ENCODE data around the gene SLC37A1. TPM values are rescaled to one million over a fixed set of nuclear protein-coding genes. Genes with fewer than 3 reads are reported as not detected.
A peak's percentile ranks its signal among the peaks of the same experiment; 100 is the strongest.

Gene SLC37A1
- total and polyA plus RNA-seq, 9 of the 15 experiments (the other 6 are each of a cell fraction or from before 2014, with no cell fraction given): 0.06 to 3.4 (median 0.40) TPM

DNA sequence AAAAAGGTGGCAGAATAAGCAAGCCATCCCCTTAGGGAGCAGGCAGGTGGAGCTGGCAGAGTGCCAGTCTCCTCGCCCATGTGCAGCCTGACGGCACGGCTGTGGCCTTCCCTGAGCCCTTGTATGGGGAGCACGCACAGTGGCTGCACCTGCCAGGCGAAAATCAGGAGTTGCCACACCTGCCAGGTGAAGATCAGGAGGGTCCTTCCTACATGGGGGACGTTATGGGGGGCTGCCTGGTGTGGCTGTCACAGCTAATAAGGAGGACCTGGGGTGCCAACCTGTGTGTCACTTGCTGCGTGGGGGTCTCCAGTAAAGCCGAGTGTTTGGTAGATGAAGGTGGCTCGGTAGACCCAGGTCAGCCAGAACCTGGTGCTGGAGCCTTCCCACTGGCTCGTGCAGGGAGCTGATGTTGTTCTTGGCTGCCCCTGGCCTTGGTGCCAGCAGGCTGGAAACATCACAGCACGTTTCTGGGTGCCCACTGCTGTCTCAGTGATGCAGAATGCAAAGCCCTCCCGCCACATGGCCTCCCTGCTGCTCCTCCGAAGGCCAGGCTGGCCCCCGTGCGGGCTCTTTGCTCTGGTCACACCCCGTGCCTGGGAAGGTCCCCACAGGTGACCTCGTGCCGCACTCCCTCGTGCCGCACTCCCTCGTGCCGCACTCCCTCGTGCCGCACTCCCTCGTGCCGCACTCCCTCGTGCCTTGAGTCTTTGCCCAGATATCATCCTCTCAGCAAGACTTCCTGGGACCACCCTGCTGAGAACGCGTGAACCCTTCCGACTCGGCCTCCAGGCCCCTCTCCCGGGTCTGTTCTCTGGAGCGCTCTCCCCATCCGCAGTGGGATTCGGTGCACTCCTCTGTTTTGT lies 55.4 kb downstream of the SLC37A1 start (continued):
- peak; percentile 81 for TF ChIP-seq NFIC (IDR thresholded peaks at IDR 0.05)

DNA sequence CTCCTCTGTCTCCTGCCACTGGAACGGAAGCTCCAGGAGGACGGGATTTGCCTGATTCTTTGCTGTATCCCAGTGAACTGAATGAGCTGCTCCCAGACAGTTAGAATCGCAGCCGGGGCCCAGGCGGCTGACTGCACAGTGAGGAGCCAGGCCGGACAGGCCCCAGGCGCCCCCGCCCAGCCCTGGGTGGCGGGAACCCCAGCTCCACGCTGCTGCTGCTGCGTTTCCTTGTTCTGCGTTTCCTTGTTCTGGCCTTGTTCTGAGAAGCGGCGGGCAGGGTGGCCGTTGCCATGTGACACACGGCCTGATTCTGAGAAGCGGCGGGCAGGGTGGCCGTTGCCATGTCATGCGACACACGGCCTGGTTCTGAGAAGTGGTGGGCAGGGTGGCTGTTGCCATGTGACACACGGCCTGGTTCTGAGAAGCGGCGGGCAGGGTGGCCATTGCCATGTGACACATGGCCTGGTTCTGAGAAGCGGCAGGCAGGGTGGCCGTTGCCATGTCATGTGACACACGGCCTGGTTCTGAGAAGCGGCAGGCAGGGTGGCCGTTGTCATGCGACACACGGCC lies 56.2 kb downstream of the SLC37A1 start:
- no peaks in the 10 kb centered on the region for H4K20me1 ChIP-seq (replicated peaks; ENCODE audit: control insufficient read depth, insufficient read depth, low read length)
- in situ Hi-C loops (cut with MboI) (no loop called here), intact Hi-C loops (cut with micrococcal nuclease) (loop anchor here (10.0 kb wide), 1 partner anchor 45 kb away; no protein-coding TSS in a partner anchor)
- CTCF ChIA-PET (ENCODE audit: low intra/inter-chr PET ratio): no interaction called here
- H3K4me2 ChIP-seq (ENCODE audit: insufficient read depth, low read length): no peak overlapping the region
- no peak for TF ChIP-seq MCM7 (IDR thresholded peaks at IDR 0.05)
- TF ChIP-seq, protein P1, sequence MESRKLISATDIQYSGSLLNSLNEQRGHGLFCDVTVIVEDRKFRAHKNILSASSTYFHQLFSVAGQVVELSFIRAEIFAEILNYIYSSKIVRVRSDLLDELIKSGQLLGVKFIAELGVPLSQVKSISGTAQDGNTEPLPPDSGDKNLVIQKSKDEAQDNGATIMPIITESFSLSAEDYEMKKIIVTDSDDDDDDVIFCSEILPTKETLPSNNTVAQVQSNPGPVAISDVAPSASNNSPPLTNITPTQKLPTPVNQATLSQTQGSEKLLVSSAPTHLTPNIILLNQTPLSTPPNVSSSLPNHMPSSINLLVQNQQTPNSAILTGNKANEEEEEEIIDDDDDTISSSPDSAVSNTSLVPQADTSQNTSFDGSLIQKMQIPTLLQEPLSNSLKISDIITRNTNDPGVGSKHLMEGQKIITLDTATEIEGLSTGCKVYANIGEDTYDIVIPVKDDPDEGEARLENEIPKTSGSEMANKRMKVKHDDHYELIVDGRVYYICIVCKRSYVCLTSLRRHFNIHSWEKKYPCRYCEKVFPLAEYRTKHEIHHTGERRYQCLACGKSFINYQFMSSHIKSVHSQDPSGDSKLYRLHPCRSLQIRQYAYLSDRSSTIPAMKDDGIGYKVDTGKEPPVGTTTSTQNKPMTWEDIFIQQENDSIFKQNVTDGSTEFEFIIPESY (CRISPR knock-in tag; IDR thresholded peaks at IDR 0.05): 0 out of 2 replicates have a peak, but pooled peaks have one; percentile 13
- TF ChIP-seq, protein P2, sequence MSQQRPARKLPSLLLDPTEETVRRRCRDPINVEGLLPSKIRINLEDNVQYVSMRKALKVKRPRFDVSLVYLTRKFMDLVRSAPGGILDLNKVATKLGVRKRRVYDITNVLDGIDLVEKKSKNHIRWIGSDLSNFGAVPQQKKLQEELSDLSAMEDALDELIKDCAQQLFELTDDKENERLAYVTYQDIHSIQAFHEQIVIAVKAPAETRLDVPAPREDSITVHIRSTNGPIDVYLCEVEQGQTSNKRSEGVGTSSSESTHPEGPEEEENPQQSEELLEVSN (IDR thresholded peaks at IDR 0.05; ENCODE audit: borderline replicate concordance in 1 of 2, extremely low read depth in 1 of 2, insufficient read depth in 1 of 2, insufficient read length in 1 of 2, low read depth in 1 of 2, low read length in 1 of 2, poor library complexity in 1 of 2, severe bottlenecking in 1 of 2): peak in 1 of 2 experiments; percentile 29
- no peaks in the 10 kb centered on the region for H3K36me3 ChIP-seq (ENCODE audit: control insufficient read depth, insufficient read depth, low read length)
- 22% methylated on average over 25 of the region's 31 CpGs for WGBS (ENCODE audit: insufficient coverage, low coverage, missing lambda C conversion rate)
- no peak overlapping the region for H3K4me3 ChIP-seq
- no peak for FAIRE-seq
- H3K27ac ChIP-seq (ENCODE audit: extremely low read depth, low read depth, low read length): no peak overlapping the region
- H2AFZ ChIP-seq (ENCODE audit: low read depth, low read length): no peak overlapping the region; the same call in 1 of the 2 replicates
- H3K27me3 ChIP-seq (ENCODE audit: control insufficient read depth in 2 of 2, insufficient read depth in 2 of 2, low read length in 2 of 2): peaks cover 22 to 82% of the 10 kb centered on the region in 2 experiments
- no peaks in the 10 kb centered on the region for H3K9me3 ChIP-seq (replicated peaks; ENCODE audit: control insufficient read depth, insufficient read depth, low read depth, low read length)
- no peak for ATAC-seq
- no peak for DNase-seq (ENCODE audit: extremely low read depth in 1 of 4, low spot score in 3 of 4)
- no peaks in the 10 kb centered on the region for H3K9me1 ChIP-seq (ENCODE audit: control insufficient read depth, insufficient read depth, low read length)
- H3K79me2 ChIP-seq (ENCODE audit: control insufficient read depth, insufficient read depth, low read length): no peaks in the 10 kb centered on the region
- peaks cover 0 to 24% of the 10 kb centered on the region in 2 experiments; a peak in 3 of 5 replicates for H3K4me1 ChIP-seq (replicated peaks in 1 of 2; ENCODE audit: control insufficient read depth in 2 of 2, insufficient read depth in 2 of 2, low read length in 2 of 2)
- BruUV-seq (replicated peaks): no TSS peak
- POLR2A ChIA-PET: no interaction called here
- no peak overlapping the region for H3K9ac ChIP-seq (ENCODE audit: insufficient read depth in 1 of 2, low read depth in 2 of 2, low read length in 2 of 2)

Data from K562 (cell line).